ENCODE data around the gene PELI2.

The PELI2 gene

GRCh38 chr14:56211084-56211483 lies 92.9 kb downstream of the PELI2 start:
- DNase-seq: no peak

GRCh38 chr14:56211844-56212243 lies 93.6 kb downstream of the PELI2 start:
- DNase-seq: no peak

- no peak for DNase-seq
Observed at GRCh38 chr14:56212521-56212920, 94.3 kb downstream of the PELI2 start.

- no peak for DNase-seq
Observed at GRCh38 chr14:56213306-56213705, 95.1 kb downstream of the PELI2 start.

GRCh38 chr14:56215180-56215579 lies 97.0 kb downstream of the PELI2 start:
- DNase-seq: no peak

- peak; percentile 69 for DNase-seq
Observed at GRCh38 chr14:56216626-56217379, 98.6 kb downstream of the PELI2 start.

- DNase-seq: peak; percentile 31
Observed at GRCh38 chr14:56217380-56218045, 99.3 kb downstream of the PELI2 start.

GRCh38 chr14:56219666-56220413 lies 101.6 kb downstream of the PELI2 start:
- DNase-seq: no peak

GRCh38 chr14:56221382-56222128 lies 103.3 kb downstream of the PELI2 start:
- no peak for DNase-seq

- no peak for DNase-seq
Observed at GRCh38 chr14:56224229-56224628, 106.0 kb downstream of the PELI2 start.

GRCh38 chr14:56224691-56225681 lies 106.8 kb downstream of the PELI2 start:
- DNase-seq: no peak

GRCh38 chr14:56235388-56235787 lies 117.2 kb downstream of the PELI2 start:
- DNase-seq: no peak

GRCh38 chr14:56237398-56237797 lies 119.2 kb downstream of the PELI2 start:
- DNase-seq: no peak

GRCh38 chr14:56241461-56241860 lies 123.2 kb downstream of the PELI2 start:
- DNase-seq: peak; percentile 27

GRCh38 chr14:56243110-56243509 lies 124.9 kb downstream of the PELI2 start:
- no peak for DNase-seq

- peak; percentile 93 for DNase-seq
Observed at GRCh38 chr14:56244138-56244789, 126.1 kb downstream of the PELI2 start.

GRCh38 chr14:56247495-56248200 lies 129.4 kb downstream of the PELI2 start:
- DNase-seq: no peak

GRCh38 chr14:56248442-56248841 lies 130.2 kb downstream of the PELI2 start:
- DNase-seq: no peak

- DNase-seq: no peak
Observed at GRCh38 chr14:56261046-56261445, 142.8 kb downstream of the PELI2 start.

- no peak for DNase-seq
Observed at GRCh38 chr14:56262530-56262929, 144.3 kb downstream of the PELI2 start.

- peak; percentile 56 for DNase-seq
Observed at GRCh38 chr14:56268039-56268438, 149.8 kb downstream of the PELI2 start.

All from fibroblast of upper back skin (primary cell).